BE2C (cell line): ENCODE data around the gene NFILZ.

Experiments
- DNase-seq: peaks from one replicate; pipeline ENCODE4 v3.0.0-alpha.2; 2020
- H3K27me3 ChIP-seq: fragments of 250-450 bp; sonication (Bioruptor Pico); 2 replicates; pipeline ENCODE4 v1.5.1; 2020; ENCODE audit warnings: mild to moderate bottlenecking
- H3K36me3 ChIP-seq: fragments of 250-450 bp; sonication (Bioruptor Pico); 2 replicates; pipeline ENCODE4 v1.5.1; 2020; ENCODE audit warnings: mild to moderate bottlenecking
- H3K4me1 ChIP-seq: fragments of 250-450 bp; sonication (Bioruptor Pico); 2 replicates; pipeline ENCODE4 v1.5.1; 2020
- H3K4me3 ChIP-seq: 2 replicates; pipeline ENCODE4 v1.5.1; 2011; ENCODE audit warnings: low read depth, low read length
- H3K9me3 ChIP-seq: fragments of 250-450 bp; sonication (Bioruptor Pico); 2 replicates; pipeline ENCODE4 v1.5.1; 2020
- CTCF ChIP-seq: IDR thresholded peaks from 2 replicates; pipeline ENCODE4 v1.5.1; 2012; ENCODE audit warnings: mild to moderate bottlenecking, low read depth, low read length

Gene NFILZ

GRCh38 chr19:8642561-8642960, 12.1 kb downstream of the NFILZ start:
- no peaks in the 10 kb centered on the region for H3K9me3 ChIP-seq
- no peak for DNase-seq
- no peak for TF ChIP-seq CTCF

GRCh38 chr19:8643860-8644653, 13.6 kb downstream of the NFILZ start:
- H3K9me3 ChIP-seq: no peaks in the 10 kb centered on the region
- H3K4me3 ChIP-seq: no peak overlapping the region
- no peaks in the 10 kb centered on the region for H3K27me3 ChIP-seq
- TF ChIP-seq CTCF: no peak
- H3K4me1 ChIP-seq: no peaks in the 10 kb centered on the region
- no peaks in the 10 kb centered on the region for H3K36me3 ChIP-seq
- DNase-seq: no peak

More at GRCh38 chr19:8642561-8642960, 12.1 kb downstream of the NFILZ start:
- Histone ChIP-seq H3K4me1 (no peaks in the 10 kb centered on the region), H3K4me3 (no peak overlapping the region), H3K36me3 (no peaks in the 10 kb centered on the region), H3K27me3 (no peaks in the 10 kb centered on the region)

GRCh38 chr19:8648240-8648639, 17.8 kb downstream of the NFILZ start:
- no peak for TF ChIP-seq CTCF
- H3K27me3 ChIP-seq: peaks cover 4% of the 10 kb centered on the region
- H3K36me3 ChIP-seq: no peaks in the 10 kb centered on the region
- H3K4me1 ChIP-seq: no peaks in the 10 kb centered on the region
- no peak overlapping the region for H3K4me3 ChIP-seq
- no peaks in the 10 kb centered on the region for H3K9me3 ChIP-seq
- no peak for DNase-seq

- peak; percentile 92 for TF ChIP-seq CTCF
- no peaks in the 10 kb centered on the region for H3K4me1 ChIP-seq
- H3K9me3 ChIP-seq: no peaks in the 10 kb centered on the region
- no peaks in the 10 kb centered on the region for H3K36me3 ChIP-seq
- peak; percentile 55 for DNase-seq
- peaks cover 4% of the 10 kb centered on the region for H3K27me3 ChIP-seq
- H3K4me3 ChIP-seq: no peak overlapping the region
Measured at GRCh38 chr19:8654591-8655339, 24.3 kb downstream of the NFILZ start.

- H3K36me3 ChIP-seq: no peaks in the 10 kb centered on the region
- no peaks in the 10 kb centered on the region for H3K4me1 ChIP-seq
- no peak overlapping the region for H3K4me3 ChIP-seq
- no peak for DNase-seq
- H3K9me3 ChIP-seq: no peaks in the 10 kb centered on the region
- H3K27me3 ChIP-seq: peaks cover 4% of the 10 kb centered on the region
- no peak for TF ChIP-seq CTCF
Measured at GRCh38 chr19:8655340-8655709, 24.9 kb downstream of the NFILZ start.

- no peak for TF ChIP-seq CTCF
- H3K36me3 ChIP-seq: no peaks in the 10 kb centered on the region
- no peaks in the 10 kb centered on the region for H3K4me1 ChIP-seq
- no peak overlapping the region for H3K4me3 ChIP-seq
- H3K27me3 ChIP-seq: no peaks in the 10 kb centered on the region
- DNase-seq: no peak
- no peaks in the 10 kb centered on the region for H3K9me3 ChIP-seq
Measured at GRCh38 chr19:8657869-8658268, 27.4 kb downstream of the NFILZ start.
